Stimulated activated CD4-positive, alpha-beta T cell treated with anti-CD3 and anti-CD28 coated beads, TNF-alpha, amount 100 ng/mL, for 24 hours (primary cell): ENCODE data around the gene PBOV1.

Experiments
- DNase-seq, 3 experiments: peaks; one replicate each; pipeline ENCODE4 v3.0.0-alpha.2; 2020; ENCODE audit warnings: low read depth in 3 of 3

PBOV1 gene

DNA sequence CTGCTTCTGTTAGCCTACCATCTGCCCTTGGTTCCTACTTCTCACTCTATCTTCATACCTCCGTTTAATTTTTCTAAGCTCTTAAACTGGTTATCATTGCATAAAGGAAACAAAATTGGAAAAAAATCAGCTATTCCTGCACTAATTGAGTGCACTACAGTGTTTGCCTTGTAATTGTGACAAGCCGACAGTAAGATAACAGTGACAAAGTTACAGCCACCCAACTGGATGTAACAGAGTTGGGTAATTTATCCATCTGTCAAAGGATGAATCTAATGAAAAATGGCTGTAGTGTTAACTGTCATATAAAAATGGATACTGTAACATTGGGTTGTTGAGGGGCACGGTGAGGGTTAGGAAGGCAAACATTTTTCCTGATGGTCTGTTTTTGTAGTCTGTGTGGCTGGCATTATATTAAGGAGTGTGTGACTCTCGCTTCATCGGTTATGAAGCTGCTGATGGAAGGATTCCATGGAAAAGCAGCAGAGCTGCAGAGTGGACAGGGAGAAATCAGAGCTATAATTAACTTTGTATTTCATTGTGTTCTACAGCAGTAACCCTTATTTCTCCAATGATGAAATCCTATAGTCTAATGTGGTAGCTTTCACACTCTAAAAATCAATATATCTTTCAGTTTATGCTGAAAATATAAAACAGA is 12.7 kb downstream of the PBOV1 start:
- DNase-seq = no peak

DNA sequence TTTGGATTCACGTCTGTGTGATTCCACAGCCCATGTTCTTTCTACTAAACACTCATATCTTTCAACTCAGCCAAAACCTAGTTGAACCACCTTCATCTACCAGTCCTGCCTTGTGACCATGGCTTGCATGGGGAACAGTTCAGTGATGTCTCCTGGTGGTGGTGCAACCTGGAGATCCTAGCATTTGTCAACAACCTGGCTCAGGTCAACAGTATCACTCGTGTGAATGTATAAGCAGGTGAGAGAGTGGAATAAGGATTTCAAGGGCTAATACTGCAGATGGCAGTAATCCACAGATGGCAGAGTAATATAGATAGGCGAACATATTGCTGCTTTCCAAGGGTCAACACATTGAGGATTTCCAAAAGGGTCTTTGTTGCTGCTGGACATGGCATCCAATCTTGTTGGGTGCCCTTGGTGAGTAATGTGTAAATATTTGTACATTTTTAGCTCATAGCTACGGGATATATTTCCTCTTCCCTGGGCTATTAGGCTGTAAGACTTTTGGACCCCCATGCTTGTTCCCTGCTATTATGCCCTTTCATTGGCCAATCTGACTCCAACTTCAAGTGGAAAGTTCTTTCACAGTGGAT is 13.4 kb downstream of the PBOV1 start:
- no peak for DNase-seq

DNA sequence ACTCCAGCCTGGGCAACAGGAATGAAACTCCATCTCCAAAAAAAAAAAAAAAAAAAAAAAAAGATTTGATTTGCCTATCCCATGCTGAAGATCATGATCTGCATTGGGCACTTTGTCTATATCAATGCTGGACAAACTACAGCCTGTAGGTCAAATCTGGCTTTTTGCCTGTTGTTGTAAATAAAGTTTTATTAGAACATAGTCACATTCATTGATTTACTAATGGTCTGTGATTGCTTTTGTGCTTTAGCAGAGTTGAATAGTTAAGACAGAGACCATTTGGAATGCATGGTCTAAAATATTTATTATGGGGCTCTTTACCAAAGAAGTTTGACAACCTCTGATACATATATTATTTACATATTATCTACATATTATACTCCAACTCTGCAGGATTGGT is 14.0 kb downstream of the PBOV1 start:
- DNase-seq = no peak

DNA sequence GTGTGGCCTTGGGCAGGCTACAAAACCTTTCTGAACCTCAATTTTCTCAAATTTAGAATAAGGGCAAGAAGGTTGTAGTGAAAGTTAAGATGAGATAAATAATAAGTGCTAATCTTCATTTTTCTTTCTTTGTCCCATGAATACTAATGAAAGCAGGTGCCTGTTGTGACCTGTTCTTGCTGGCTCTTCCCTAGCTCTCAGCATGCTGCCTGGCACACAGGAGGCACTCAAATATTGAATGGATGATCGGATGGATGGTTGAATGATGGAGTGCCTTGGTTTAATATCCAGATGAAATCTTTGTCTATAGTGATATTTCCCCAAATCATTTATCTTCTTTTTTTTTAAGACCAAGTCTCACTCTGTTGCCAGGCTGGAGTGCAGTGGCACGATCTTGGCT is 15.0 kb downstream of the PBOV1 start:
- DNase-seq = no peak

DNA sequence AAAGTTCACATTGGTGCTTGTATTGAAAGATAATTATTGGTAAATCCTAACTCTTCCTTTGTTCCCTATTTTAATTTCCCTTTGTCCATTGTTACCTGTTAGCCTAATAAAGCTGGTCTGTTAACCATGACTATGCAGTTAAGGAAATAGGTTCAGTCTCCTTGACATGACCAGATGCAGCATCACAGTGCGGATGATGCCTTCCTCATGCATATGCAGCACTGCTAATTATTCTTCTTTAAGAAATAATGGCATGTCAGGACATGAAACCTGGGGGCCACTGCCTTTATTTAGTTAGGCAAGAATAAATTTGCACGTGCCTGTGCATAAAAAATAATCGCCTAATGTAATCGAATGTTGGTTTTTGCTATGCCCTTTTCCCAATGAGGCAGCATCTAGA is 16.5 kb downstream of the PBOV1 start:
- no peak for DNase-seq

DNA sequence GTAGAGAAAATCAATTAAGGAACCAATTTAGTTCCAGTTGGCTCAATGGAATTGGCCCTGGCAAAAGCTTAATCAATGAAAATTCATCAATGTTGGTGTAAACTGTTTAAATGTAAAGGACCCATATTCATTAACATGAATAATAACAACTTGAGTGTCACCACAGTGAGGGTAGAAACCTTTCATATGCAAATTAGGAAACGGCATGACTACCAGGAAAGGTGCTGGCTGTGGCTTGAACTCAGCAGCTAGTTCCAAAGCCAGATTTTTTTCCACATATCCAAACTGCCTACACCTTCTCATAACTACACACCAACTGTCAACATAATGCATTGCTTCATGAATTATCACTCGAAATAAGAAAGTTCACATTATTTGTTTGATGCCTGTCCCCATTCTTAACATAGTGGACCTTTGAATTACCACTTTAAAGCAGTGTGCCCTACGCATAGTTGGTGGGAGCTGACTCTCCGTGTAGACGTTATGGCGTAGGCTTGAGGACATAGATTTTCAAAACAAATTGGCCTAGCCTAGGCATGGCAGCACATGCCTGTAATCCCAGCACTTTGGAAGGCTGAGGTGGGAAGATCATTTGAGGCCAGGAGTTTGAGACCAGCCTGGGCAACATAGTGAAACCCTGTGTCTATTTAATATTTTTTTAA is 19.7 kb downstream of the PBOV1 start:
- DNase-seq = no peak

DNA sequence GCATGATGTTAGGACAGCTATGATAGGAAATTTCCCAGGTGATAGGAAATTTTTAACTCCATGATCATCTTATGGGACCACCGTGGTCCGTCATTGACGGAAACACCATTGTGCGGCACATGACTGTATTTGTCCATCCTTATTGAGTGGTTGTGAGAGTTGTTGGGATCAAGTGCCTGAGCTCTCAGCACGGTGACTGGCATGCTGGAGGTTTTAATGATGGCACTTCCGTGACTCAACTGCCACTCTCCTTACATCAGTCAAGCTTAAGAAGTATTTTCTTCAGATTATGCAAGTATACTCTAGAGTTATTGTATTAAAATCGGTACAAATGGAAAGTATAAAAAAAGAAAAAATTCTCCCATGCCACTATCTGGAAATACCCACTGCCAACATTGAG is 20.7 kb downstream of the PBOV1 start:
- DNase-seq = no peak

DNA sequence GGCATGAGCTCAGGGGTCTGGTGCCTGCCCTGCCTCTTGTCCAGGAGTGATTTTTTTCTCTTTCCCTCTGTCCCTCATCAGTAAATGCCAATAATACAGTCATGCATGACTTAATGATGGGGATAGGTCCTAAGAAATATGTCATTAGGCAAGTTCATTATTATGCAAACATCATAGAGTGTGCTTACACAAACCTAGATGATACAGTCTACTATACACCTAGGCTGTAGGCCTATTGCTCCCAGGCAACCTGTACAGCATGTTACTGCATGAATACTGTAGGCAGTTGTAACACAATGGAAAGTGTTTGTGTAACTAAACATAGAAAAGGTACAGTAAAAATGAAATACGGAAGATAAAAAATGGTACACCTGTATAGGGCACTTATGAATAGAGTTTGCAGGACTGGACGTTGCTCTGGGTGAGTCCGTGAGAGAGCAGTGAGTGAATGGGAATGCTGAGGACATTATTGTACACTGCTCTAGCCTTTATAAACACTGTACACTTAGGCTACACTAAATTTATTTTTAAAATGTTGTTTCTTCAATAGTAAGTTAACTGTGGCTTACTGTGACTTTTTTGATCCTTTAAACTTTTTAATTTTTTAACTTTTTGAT is 22.1 kb downstream of the PBOV1 start:
- no peak for DNase-seq

DNA sequence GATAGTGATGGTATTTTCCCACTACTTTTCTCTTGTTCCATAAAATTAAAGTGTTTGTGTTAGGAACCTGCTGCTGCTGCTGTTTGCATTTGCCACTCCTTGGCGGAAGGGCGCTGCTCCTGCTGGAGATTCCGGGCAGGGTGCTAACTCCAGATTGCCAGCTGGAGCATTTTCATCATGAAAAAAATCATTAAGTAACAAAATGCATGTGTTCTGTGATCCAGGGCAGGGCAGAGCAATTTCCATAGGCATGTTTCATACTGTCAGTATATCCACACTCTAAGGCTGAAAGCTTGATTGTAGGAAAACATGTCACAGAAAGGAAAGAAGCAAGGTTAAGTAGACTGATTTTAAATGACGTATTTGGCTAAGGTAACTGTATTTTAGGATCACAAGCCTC is 24.0 kb downstream of the PBOV1 start:
- DNase-seq = no peak

DNA sequence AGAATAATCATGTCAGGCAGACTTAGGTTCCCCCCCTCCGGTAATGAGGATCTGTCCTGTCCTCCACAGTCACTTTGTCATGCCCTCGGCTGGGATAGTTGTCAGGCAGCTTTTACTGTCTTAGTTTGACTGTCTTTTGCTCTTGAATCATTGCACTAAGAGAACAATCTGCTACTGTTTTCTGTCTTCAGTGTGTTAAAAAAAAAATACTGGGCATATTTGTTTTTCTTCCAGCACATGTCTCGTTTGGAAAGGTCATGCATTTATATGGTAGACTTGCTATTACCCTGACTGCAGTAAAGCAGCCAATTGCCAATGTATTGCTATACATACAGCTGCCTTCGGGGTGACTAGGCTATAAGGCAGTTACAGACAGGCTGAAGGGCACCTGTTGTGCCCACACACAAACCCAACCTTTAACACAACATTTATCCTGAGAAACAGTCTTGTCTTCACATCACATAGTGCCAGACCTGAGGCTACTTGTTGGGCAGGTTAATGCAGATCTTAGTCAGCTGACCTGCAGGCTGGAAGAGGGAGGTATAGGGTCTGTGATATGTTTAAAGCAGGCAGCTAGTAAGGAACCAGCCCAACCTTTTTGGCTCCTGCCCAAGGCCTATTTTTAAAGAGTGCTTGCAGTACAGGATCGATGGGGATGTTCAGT is 29.9 kb downstream of the PBOV1 start:
- DNase-seq = no peak

DNA sequence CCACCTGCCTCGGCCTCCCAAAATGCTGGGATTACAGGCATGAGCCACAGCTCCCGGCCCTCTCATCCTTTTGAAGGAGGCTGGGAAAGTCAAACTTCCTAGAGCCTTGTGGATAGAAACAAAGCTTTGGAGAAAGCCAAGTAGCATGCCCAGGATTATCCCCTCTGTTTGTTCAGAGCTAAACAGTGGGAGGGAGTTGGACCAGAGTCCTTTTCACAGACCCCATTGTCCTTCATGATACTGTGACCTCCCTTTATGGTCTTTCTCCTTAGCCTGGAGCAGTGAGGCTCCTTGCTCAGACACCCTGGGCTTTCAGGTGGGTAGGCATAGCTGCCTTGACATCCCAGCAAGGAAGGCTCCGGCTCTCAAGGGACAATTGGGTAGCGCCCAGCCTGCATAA is 31.1 kb downstream of the PBOV1 start:
- DNase-seq = no peak

DNA sequence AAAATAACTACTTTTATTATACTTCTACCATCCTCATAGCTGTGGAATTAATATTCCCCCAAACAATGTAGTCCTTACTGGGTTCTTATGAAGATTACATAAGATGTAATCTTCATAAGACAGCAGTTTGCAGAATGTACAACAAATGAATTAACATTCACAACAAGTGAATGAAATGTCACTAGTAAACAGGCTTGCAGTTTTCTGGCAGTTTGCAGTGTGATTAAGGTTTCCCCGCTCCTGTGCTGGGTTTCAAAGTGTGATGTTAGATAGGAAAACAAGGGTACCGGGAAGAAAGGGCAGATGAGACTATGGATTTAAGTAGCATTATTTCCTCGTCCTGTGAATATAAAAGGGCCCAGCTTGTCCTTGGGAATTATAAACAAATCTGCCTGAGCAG is 34.1 kb downstream of the PBOV1 start:
- DNase-seq = no peak

DNA sequence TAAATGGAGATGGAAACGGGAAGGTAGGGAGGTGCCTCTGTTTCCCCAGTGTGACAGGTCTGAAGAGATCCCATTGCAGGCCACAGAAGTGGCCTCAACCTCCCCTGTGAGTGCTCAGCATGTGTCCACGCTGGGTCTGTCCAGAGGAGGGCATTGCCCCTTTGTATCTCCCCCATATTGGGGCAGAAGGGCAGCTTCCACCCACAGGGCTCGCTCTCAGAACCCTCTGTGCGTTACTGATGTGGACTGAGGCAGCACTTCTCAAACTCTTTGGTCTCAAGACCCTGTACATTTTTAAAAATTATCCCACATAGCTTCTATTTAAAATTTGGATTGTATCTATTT is 34.5 kb downstream of the PBOV1 start:
- no peak for DNase-seq

DNA sequence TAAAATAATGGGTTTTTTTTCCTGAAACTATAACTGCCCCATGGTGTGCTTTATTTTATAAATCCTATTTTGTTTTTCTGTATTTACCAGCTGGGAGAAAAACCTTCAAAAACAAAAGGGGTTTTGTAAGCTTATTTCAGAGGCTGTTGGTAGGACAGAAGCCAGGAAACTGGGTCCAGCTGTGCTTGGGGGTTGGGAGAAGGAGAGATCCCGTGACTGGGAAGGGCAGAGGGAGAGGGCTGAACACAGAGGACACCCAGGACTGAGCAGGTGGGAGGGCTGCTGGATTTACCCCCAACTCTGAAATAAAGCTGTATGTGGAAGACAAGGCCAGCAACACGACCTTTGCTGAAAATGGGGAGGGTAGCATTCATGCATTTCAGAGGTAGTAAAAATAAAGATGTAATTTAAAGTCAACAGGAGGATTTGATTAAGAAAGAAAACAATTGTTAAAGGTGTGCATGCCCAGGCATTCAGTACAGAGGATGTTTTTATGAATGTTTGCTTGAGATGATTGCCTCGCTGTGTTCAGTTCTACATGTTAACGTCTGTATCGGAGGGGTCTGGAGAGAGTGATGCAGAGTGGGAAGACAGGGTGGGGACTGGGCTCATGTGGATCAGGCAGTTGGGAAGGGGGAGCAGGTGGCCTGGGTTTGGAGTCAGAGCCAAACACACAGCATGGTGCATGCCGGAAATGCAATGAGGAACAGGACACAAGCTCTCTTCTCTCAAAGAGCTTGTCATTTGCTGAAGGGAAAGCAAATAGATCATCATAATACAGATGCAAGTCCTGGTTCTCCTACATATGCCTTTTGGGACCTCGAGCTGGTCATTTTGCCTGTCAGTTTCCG is 35.1 kb downstream of the PBOV1 start:
- DNase-seq = no peak

DNA sequence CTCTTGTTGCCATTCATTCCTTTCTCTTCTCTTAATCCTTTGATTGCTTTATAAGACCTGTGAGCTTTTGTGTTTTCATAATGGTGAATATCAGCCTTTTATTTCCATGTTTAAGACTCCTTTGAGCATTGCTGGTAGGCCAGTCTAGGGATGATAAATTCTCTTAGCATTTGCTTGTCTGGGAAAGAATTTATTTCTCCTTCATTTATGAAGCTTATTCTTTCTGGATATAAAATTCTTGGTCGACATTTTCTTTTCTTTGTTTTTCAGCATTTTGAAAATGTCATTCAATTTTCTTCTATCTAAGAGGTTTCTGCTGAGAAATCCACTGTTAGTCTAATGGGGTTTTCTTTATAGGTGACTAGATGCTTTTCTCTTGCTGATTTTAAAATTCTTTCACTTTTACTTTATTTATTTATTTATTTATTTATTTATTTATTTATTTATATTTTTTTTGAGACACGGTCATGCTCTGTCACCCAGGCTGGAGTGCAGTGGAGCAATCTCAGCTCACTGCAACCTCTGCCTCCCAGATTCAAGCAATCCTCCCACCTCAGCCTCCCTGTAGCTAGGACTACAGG is 41.5 kb downstream of the PBOV1 start:
- DNase-seq = no peak

DNA sequence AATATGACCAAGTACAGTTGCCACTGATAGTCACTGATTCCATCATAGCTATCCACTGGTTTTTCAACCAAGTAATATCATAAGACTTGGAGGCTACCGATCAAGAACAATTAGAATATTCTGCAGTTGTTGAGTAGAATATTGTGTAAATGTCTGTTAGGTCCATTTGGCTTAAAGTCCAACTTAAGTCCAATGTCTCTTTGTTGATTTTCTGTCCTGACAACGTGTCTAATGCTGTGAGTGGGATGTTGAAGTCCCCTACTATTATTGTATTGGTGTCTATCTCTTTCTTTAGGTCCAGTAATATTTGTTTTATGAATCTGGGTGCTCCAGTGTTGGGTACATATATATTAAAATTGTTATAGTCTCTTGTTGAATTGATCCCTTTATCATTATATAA is 42.7 kb downstream of the PBOV1 start:
- no peak for DNase-seq
